LNCaP clone FGC (cell line): Measurements from ENCODE around the gene KCNN3.

Experiments used
- DNase-seq: peaks from one replicate; pipeline ENCODE4 v3.0.0-alpha.2; 2011; ENCODE audit warnings: low read depth
- H3K4me3 ChIP-seq: 2 replicates; pipeline ENCODE4 v1.5.1; 2011; ENCODE audit warnings: mild to moderate bottlenecking, low read depth, low read length, control low read depth
- TF ChIP-seq, protein P1 (sequence below): IDR thresholded peaks from 2 replicates; pipeline ENCODE4 v1.5.1; 2012; ENCODE audit warnings: mild to moderate bottlenecking; ENCODE audit not compliant: control insufficient read depth, insufficient read depth; ENCODE audit errors: extremely low read depth

The KCNN3 gene

GRCh38 chr1:154652893-154653292 is 217.2 kb downstream of the KCNN3 start:
- H3K4me3 ChIP-seq, result no peak overlapping the region
- TF ChIP-seq, protein P1, sequence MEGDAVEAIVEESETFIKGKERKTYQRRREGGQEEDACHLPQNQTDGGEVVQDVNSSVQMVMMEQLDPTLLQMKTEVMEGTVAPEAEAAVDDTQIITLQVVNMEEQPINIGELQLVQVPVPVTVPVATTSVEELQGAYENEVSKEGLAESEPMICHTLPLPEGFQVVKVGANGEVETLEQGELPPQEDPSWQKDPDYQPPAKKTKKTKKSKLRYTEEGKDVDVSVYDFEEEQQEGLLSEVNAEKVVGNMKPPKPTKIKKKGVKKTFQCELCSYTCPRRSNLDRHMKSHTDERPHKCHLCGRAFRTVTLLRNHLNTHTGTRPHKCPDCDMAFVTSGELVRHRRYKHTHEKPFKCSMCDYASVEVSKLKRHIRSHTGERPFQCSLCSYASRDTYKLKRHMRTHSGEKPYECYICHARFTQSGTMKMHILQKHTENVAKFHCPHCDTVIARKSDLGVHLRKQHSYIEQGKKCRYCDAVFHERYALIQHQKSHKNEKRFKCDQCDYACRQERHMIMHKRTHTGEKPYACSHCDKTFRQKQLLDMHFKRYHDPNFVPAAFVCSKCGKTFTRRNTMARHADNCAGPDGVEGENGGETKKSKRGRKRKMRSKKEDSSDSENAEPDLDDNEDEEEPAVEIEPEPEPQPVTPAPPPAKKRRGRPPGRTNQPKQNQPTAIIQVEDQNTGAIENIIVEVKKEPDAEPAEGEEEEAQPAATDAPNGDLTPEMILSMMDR, result no peak
- DNase-seq, result no peak
